ENCODE data around the gene SART1. TPM values are rescaled to one million over a fixed set of nuclear protein-coding genes. Genes with fewer than 3 reads are reported as not detected.

Gene SART1
- total RNA-seq, 3 donors from 2014 or later = 40.1 to 60.2 (median 41.8) TPM

- Histone ChIP-seq H3K9me3 (no peaks in the 10 kb centered on the region), H3K4me1 (ENCODE audit: low read depth) (no peaks in the 10 kb centered on the region), H3K36me3 (ENCODE audit: low read depth) (no peaks in the 10 kb centered on the region), H3K4me3 (no peak overlapping the region)
- no peak for DNase-seq
- no peak for TF ChIP-seq CTCF (IDR thresholded peaks at IDR 0.05)
- no peak for ATAC-seq
- intact Hi-C loops (cut with DNase I, micrococcal nuclease) = no loop called here
These were observed 32.9 kb upstream of the SART1 start for GRCh38 chr11:65928667-65929066.

GRCh38 chr11:65931773-65932557 lies 29.6 kb upstream of the SART1 start:
- intact Hi-C loops (cut with DNase I, micrococcal nuclease) = no loop called here
- H3K4me3 ChIP-seq = no peak overlapping the region
- no peaks in the 10 kb centered on the region for H3K4me1 ChIP-seq (ENCODE audit: low read depth)
- H3K36me3 ChIP-seq (ENCODE audit: low read depth) = no peaks in the 10 kb centered on the region
- no peak for ATAC-seq
- TF ChIP-seq CTCF (IDR thresholded peaks at IDR 0.05) = no peak
- no peaks in the 10 kb centered on the region for H3K9me3 ChIP-seq
- DNase-seq = no peak

- Histone ChIP-seq H3K4me3 (no peak overlapping the region), H3K36me3 (ENCODE audit: low read depth) (no peaks in the 10 kb centered on the region), H3K4me1 (ENCODE audit: low read depth) (no peaks in the 10 kb centered on the region), H3K9me3 (no peaks in the 10 kb centered on the region)
- TF ChIP-seq CTCF (IDR thresholded peaks at IDR 0.05) = no peak
- intact Hi-C loops (cut with DNase I, micrococcal nuclease) = no loop called here
- no peak for ATAC-seq
- no peak for DNase-seq
These were observed 29.0 kb upstream of the SART1 start for GRCh38 chr11:65932558-65932919.

- DNase-seq = no peak
- no peaks in the 10 kb centered on the region for H3K9me3 ChIP-seq
- no peaks in the 10 kb centered on the region for H3K4me1 ChIP-seq (ENCODE audit: low read depth)
- no peak for ATAC-seq
- intact Hi-C loops (cut with DNase I, micrococcal nuclease) = no loop called here
- no peaks in the 10 kb centered on the region for H3K36me3 ChIP-seq (ENCODE audit: low read depth)
- no peak for TF ChIP-seq CTCF (IDR thresholded peaks at IDR 0.05)
- no peak overlapping the region for H3K4me3 ChIP-seq
These were observed 27.5 kb upstream of the SART1 start for GRCh38 chr11:65934014-65934413.

GRCh38 chr11:65937766-65938165 lies 23.8 kb upstream of the SART1 start:
- H3K36me3 ChIP-seq (ENCODE audit: low read depth) = no peaks in the 10 kb centered on the region
- intact Hi-C loops (cut with DNase I, micrococcal nuclease) = no loop called here
- no peak overlapping the region for H3K4me3 ChIP-seq
- no peaks in the 10 kb centered on the region for H3K9me3 ChIP-seq
- no peak for TF ChIP-seq CTCF (IDR thresholded peaks at IDR 0.05)
- H3K4me1 ChIP-seq (ENCODE audit: low read depth) = no peaks in the 10 kb centered on the region
- DNase-seq = no peak
- ATAC-seq = no peak

All from mucosa of descending colon (tissue), 3 donors.